Loucy (cell line): Measurements from ENCODE around the gene AKT1S1.

Experiments used
- CTCF ChIP-seq: fragments of 200-600 bp; sonication (generic); conservative IDR thresholded peaks from 2 replicates; pipeline ENCODE4 v1.5.1; 2014; ENCODE audit warnings: mild to moderate bottlenecking, antibody characterized with exemption, low read length
- EZH2phosphoT487 ChIP-seq: fragments of 200-600 bp; IDR thresholded peaks from 2 replicates; pipeline ENCODE4 v1.6.1; 2018; ENCODE audit warnings: antibody characterized with exemption, mild to moderate bottlenecking, moderate library complexity, borderline replicate concordance

DNA sequence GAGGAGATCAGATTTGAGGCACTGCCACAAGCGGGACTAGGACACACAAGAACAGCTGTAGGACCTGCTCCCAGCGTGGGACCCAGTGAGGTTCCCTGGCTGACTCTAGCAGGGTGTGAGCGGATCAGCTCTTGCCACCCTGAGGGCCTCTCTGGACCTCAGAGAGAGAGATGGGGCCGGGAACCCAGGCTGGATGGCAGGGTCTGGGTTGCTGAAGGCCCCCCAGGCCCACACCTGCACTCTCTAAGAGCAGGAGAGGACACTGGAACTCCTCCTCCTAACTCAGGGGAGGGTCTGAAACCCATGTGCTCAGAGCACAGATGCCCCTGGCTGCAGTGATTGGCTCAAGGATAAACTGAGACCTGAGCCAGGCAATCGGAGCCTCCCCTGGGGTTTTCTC lies 33.0 kb upstream of the AKT1S1 start:
- no peak for TF ChIP-seq CTCF
- TF ChIP-seq EZH2phosphoT487, result no peak
